ENCODE results near the gene PI16. TPM values are rescaled to one million over a fixed set of nuclear protein-coding genes. Genes with fewer than 3 reads are reported as not detected.
"Not testable (repeated sequence)": the region's sequence is repeated elsewhere in the genome, so short reads cannot be mapped to it uniquely, and the experiment has no call there.

The PI16 gene
- total RNA-seq, 1 experiment from 2014 or later, result 0.07 TPM

- Histone ChIP-seq H3K27ac (ENCODE audit: low read length) (no peak overlapping the region), H3K9me3 (ENCODE audit: low read length) (no peaks in the 10 kb centered on the region), H3K36me3 (ENCODE audit: insufficient read depth, low read length) (no peaks in the 10 kb centered on the region), H2AFZ (ENCODE audit: low read length) (no peak overlapping the region), H3K9ac (ENCODE audit: low read length) (no peak overlapping the region), H3K4me2 (ENCODE audit: low read depth, low read length, poor library complexity, severe bottlenecking) (no peak overlapping the region), H3K4me1 (ENCODE audit: low read length) (no peaks in the 10 kb centered on the region), H3K9me2 (replicated peaks; ENCODE audit: insufficient read depth, low read length) (no peaks in the 10 kb centered on the region), H3K79me2 (ENCODE audit: low read length) (no peaks in the 10 kb centered on the region), H3K4me3 (ENCODE audit: low read length) (no peak overlapping the region), H4K20me1 (ENCODE audit: insufficient read depth, low read depth, low read length) (no peaks in the 10 kb centered on the region), H3K27me3 (ENCODE audit: low read length) (no peaks in the 10 kb centered on the region)
- no peak for DNase-seq
Observed at GRCh38 chr6:36944650-36945049, 9.9 kb upstream of the PI16 start.

- H3K4me1 ChIP-seq (ENCODE audit: low read length), result no peaks in the 10 kb centered on the region
- no peak overlapping the region for H3K9ac ChIP-seq (ENCODE audit: low read length)
- H3K36me3 ChIP-seq (ENCODE audit: insufficient read depth, low read length), result no peaks in the 10 kb centered on the region
- H2AFZ ChIP-seq (ENCODE audit: low read length), result no peak overlapping the region
- no peak for DNase-seq
- no peak overlapping the region for H3K27ac ChIP-seq (ENCODE audit: low read length)
- H3K27me3 ChIP-seq (ENCODE audit: low read length), result no peaks in the 10 kb centered on the region
- no peak overlapping the region for H3K4me3 ChIP-seq (ENCODE audit: low read length)
- no peaks in the 10 kb centered on the region for H3K9me3 ChIP-seq (ENCODE audit: low read length)
- H3K79me2 ChIP-seq (ENCODE audit: low read length), result no peaks in the 10 kb centered on the region
- H4K20me1 ChIP-seq (ENCODE audit: insufficient read depth, low read depth, low read length), result no peaks in the 10 kb centered on the region
- no peak overlapping the region for H3K4me2 ChIP-seq (ENCODE audit: low read depth, low read length, poor library complexity, severe bottlenecking)
- H3K9me2 ChIP-seq (replicated peaks; ENCODE audit: insufficient read depth, low read length), result no peaks in the 10 kb centered on the region
Observed at GRCh38 chr6:36945301-36945700, 9.2 kb upstream of the PI16 start.

- no peak for DNase-seq
- H3K27me3 ChIP-seq (ENCODE audit: low read length), result no peaks in the 10 kb centered on the region
- no peak overlapping the region for H3K9ac ChIP-seq (ENCODE audit: low read length)
- no peaks in the 10 kb centered on the region for H3K79me2 ChIP-seq (ENCODE audit: low read length)
- no peaks in the 10 kb centered on the region for H4K20me1 ChIP-seq (ENCODE audit: insufficient read depth, low read depth, low read length)
- no peak overlapping the region for H3K4me3 ChIP-seq (ENCODE audit: low read length)
- no peak overlapping the region for H3K4me2 ChIP-seq (ENCODE audit: low read depth, low read length, poor library complexity, severe bottlenecking)
- no peaks in the 10 kb centered on the region for H3K36me3 ChIP-seq (ENCODE audit: insufficient read depth, low read length)
- no peak overlapping the region for H2AFZ ChIP-seq (ENCODE audit: low read length)
- no peak overlapping the region for H3K27ac ChIP-seq (ENCODE audit: low read length)
- no peaks in the 10 kb centered on the region for H3K4me1 ChIP-seq (ENCODE audit: low read length)
- H3K9me2 ChIP-seq (replicated peaks; ENCODE audit: insufficient read depth, low read length), result no peaks in the 10 kb centered on the region
- H3K9me3 ChIP-seq (ENCODE audit: low read length), result no peaks in the 10 kb centered on the region
Observed at GRCh38 chr6:36946526-36946925, 8.0 kb upstream of the PI16 start.

GRCh38 chr6:36947570-36948351 is 6.8 kb upstream of the PI16 start:
- Histone ChIP-seq H3K79me2 (ENCODE audit: low read length) (no peaks in the 10 kb centered on the region), H3K27ac (ENCODE audit: low read length) (no peak overlapping the region), H3K4me2 (ENCODE audit: low read depth, low read length, poor library complexity, severe bottlenecking) (no peak overlapping the region), H3K4me3 (ENCODE audit: low read length) (no peak overlapping the region), H3K9me3 (ENCODE audit: low read length) (no peaks in the 10 kb centered on the region), H3K36me3 (ENCODE audit: insufficient read depth, low read length) (no peaks in the 10 kb centered on the region), H4K20me1 (ENCODE audit: insufficient read depth, low read depth, low read length) (no peaks in the 10 kb centered on the region), H3K27me3 (ENCODE audit: low read length) (no peaks in the 10 kb centered on the region), H3K9me2 (replicated peaks; ENCODE audit: insufficient read depth, low read length) (no peaks in the 10 kb centered on the region), H3K4me1 (ENCODE audit: low read length) (no peaks in the 10 kb centered on the region), H3K9ac (ENCODE audit: low read length) (no peak overlapping the region), H2AFZ (ENCODE audit: low read length) (no peak overlapping the region)
- no peak for DNase-seq

GRCh38 chr6:36949076-36949475 is 5.5 kb upstream of the PI16 start:
- not testable (repeated sequence) for H3K27me3 ChIP-seq (ENCODE audit: low read length); H3K9ac ChIP-seq (ENCODE audit: low read length); H3K9me3 ChIP-seq (ENCODE audit: low read length); H3K79me2 ChIP-seq (ENCODE audit: low read length); H2AFZ ChIP-seq (ENCODE audit: low read length); H3K27ac ChIP-seq (ENCODE audit: low read length); H3K4me2 ChIP-seq (ENCODE audit: low read depth, low read length, poor library complexity, severe bottlenecking); H4K20me1 ChIP-seq (ENCODE audit: insufficient read depth, low read depth, low read length); H3K9me2 ChIP-seq (replicated peaks; ENCODE audit: insufficient read depth, low read length); H3K4me1 ChIP-seq (ENCODE audit: low read length); H3K36me3 ChIP-seq (ENCODE audit: insufficient read depth, low read length); H3K4me3 ChIP-seq (ENCODE audit: low read length); DNase-seq

- no peaks in the 10 kb centered on the region for H3K79me2 ChIP-seq (ENCODE audit: low read length)
- DNase-seq, result no peak
- no peak overlapping the region for H3K4me3 ChIP-seq (ENCODE audit: low read length)
- no peaks in the 10 kb centered on the region for H3K9me3 ChIP-seq (ENCODE audit: low read length)
- no peaks in the 10 kb centered on the region for H3K36me3 ChIP-seq (ENCODE audit: insufficient read depth, low read length)
- no peaks in the 10 kb centered on the region for H4K20me1 ChIP-seq (ENCODE audit: insufficient read depth, low read depth, low read length)
- no peaks in the 10 kb centered on the region for H3K4me1 ChIP-seq (ENCODE audit: low read length)
- H3K27me3 ChIP-seq (ENCODE audit: low read length), result no peaks in the 10 kb centered on the region
- no peak overlapping the region for H3K9ac ChIP-seq (ENCODE audit: low read length)
- H3K9me2 ChIP-seq (replicated peaks; ENCODE audit: insufficient read depth, low read length), result no peaks in the 10 kb centered on the region
- H2AFZ ChIP-seq (ENCODE audit: low read length), result no peak overlapping the region
- H3K27ac ChIP-seq (ENCODE audit: low read length), result no peak overlapping the region
- no peak overlapping the region for H3K4me2 ChIP-seq (ENCODE audit: low read depth, low read length, poor library complexity, severe bottlenecking)
Observed at GRCh38 chr6:36949636-36950035, 4.9 kb upstream of the PI16 start.

- no peak overlapping the region for H3K4me3 ChIP-seq (ENCODE audit: low read length)
- H3K27ac ChIP-seq (ENCODE audit: low read length), result no peak overlapping the region
Observed at GRCh38 chr6:36953931-36954261, 642 bp upstream of the PI16 start.

GRCh38 chr6:36955136-36955535 is 598 bp downstream of the PI16 start:
- no peaks in the 10 kb centered on the region for H3K36me3 ChIP-seq (ENCODE audit: insufficient read depth, low read length)
- H3K9ac ChIP-seq (ENCODE audit: low read length), result no peak overlapping the region
- H3K9me2 ChIP-seq (replicated peaks; ENCODE audit: insufficient read depth, low read length), result no peaks in the 10 kb centered on the region
- H3K4me1 ChIP-seq (ENCODE audit: low read length), result no peaks in the 10 kb centered on the region
- H4K20me1 ChIP-seq (ENCODE audit: insufficient read depth, low read depth, low read length), result no peaks in the 10 kb centered on the region
- H3K4me2 ChIP-seq (ENCODE audit: low read depth, low read length, poor library complexity, severe bottlenecking), result no peak overlapping the region
- H3K79me2 ChIP-seq (ENCODE audit: low read length), result no peaks in the 10 kb centered on the region
- no peak overlapping the region for H2AFZ ChIP-seq (ENCODE audit: low read length)
- H3K27me3 ChIP-seq (ENCODE audit: low read length), result no peaks in the 10 kb centered on the region
- DNase-seq, result no peak
- no peaks in the 10 kb centered on the region for H3K9me3 ChIP-seq (ENCODE audit: low read length)
- no peak overlapping the region for H3K27ac ChIP-seq (ENCODE audit: low read length)
- no peak overlapping the region for H3K4me3 ChIP-seq (ENCODE audit: low read length)

More at GRCh38 chr6:36953931-36954261, 642 bp upstream of the PI16 start:
- H3K27me3 ChIP-seq (ENCODE audit: low read length), result no peaks in the 10 kb centered on the region
- DNase-seq, result no peak
- no peaks in the 10 kb centered on the region for H3K9me2 ChIP-seq (replicated peaks; ENCODE audit: insufficient read depth, low read length)
- no peak overlapping the region for H3K4me2 ChIP-seq (ENCODE audit: low read depth, low read length, poor library complexity, severe bottlenecking)
- no peaks in the 10 kb centered on the region for H3K9me3 ChIP-seq (ENCODE audit: low read length)
- no peaks in the 10 kb centered on the region for H3K36me3 ChIP-seq (ENCODE audit: insufficient read depth, low read length)
- H4K20me1 ChIP-seq (ENCODE audit: insufficient read depth, low read depth, low read length), result no peaks in the 10 kb centered on the region
- no peaks in the 10 kb centered on the region for H3K4me1 ChIP-seq (ENCODE audit: low read length)
- no peaks in the 10 kb centered on the region for H3K79me2 ChIP-seq (ENCODE audit: low read length)
- H2AFZ ChIP-seq (ENCODE audit: low read length), result no peak overlapping the region
- H3K9ac ChIP-seq (ENCODE audit: low read length), result no peak overlapping the region

Data from Karpas-422 (cell line).